SH-SY5Y (cell line): ENCODE data around the gene PPP2R5C.

Experiments used
- GATA2 ChIP-seq: IDR thresholded peaks from 2 replicates; pipeline ENCODE4 v1.6.1; 2011; ENCODE audit warnings: mild to moderate bottlenecking, low read depth, low read length
- GATA3 ChIP-seq: IDR thresholded peaks from 2 replicates; pipeline ENCODE4 v1.6.1; 2011; ENCODE audit warnings: low read depth, mild to moderate bottlenecking, low read length, moderate library complexity

PPP2R5C gene

GRCh38 chr14:101915871-101916815, 154.6 kb downstream of the PPP2R5C start:
- TF ChIP-seq GATA2 = no peak
- no peak for TF ChIP-seq GATA3

- TF ChIP-seq GATA2 (no peak), GATA3 (no peak)
Measured at GRCh38 chr14:101916816-101917412, 155.4 kb downstream of the PPP2R5C start.

DNA sequence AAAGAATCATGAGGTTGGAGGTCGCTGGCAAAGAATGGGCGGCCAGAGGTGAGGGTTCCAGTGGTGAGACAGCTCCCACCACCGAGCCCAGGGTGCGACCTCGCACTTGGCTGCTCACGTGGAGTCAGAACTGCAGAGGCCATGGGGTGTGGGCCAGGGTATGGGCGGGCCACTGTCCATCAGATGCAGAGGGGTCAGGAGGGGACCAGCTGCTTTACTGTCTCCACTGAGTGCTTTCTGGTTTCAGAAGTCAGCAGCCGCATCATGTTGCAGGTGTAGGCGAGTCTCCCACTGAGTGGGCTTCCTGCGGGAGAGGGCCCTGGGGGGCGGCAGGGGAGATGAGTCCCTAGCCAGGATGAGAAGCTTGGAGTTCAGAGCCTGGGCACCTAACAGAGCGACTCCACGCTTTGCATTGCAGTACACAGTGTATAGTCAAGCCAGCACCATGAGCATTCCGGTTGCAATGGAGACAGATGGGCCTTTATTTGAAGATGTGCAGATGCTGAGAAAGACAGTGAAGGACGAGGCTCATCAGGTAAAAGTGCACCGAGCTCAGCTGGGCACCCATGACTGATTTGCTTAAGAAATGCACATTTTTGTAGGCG, 156.0 kb downstream of the PPP2R5C start:
- TF ChIP-seq GATA3 (no peak), GATA2 (no peak)

GRCh38 chr14:101918065-101918989, 156.8 kb downstream of the PPP2R5C start:
- no peak for TF ChIP-seq GATA3
- TF ChIP-seq GATA2 = no peak

GRCh38 chr14:101920271-101920670, 158.8 kb downstream of the PPP2R5C start:
- TF ChIP-seq GATA3 (no peak), GATA2 (no peak)

DNA sequence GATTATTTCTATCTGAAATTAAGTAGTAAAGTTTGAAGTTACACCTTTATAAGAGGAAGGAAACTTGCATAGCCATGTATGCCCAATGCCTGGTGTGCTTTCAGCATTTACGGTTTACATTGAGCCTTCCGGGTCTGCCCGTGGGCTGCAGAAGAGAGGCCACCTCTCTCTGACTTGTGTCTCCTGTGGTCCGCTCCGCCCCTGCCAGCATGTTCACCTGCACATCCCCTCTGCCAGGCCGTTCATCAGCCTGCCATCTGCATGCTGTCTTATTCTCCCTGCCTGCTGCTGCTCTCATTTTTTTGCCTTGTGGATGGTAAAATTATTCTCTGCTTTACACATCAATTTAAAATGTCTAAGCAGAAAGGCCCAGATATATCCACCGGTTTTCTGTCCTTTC, 161.4 kb downstream of the PPP2R5C start:
- TF ChIP-seq GATA2 (no peak), GATA3 (no peak)

DNA sequence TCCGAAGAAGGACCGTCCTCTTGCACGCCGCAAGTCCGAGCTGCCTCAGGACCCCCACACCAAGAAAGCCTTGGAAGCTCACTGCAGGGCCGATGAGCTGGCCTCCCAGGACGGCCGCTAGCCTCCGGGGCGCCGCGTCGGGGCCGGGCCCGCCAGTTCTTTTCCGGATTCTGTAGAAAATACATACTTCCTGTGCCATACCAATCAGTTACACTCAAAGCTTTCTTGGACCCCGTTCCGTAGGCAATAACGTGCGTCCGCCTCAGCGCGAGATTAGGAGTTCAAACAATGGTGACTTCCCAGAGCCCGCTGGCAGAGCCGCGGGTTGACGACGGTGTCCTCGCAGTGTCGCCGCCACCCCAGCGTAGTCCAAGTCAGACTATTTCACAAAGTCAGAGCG, 163.6 kb downstream of the PPP2R5C start:
- TF ChIP-seq GATA2 (no peak), GATA3 (no peak)

- no peak for TF ChIP-seq GATA2
- no peak for TF ChIP-seq GATA3
Measured at GRCh38 chr14:101926085-101926484, 164.6 kb downstream of the PPP2R5C start.

DNA sequence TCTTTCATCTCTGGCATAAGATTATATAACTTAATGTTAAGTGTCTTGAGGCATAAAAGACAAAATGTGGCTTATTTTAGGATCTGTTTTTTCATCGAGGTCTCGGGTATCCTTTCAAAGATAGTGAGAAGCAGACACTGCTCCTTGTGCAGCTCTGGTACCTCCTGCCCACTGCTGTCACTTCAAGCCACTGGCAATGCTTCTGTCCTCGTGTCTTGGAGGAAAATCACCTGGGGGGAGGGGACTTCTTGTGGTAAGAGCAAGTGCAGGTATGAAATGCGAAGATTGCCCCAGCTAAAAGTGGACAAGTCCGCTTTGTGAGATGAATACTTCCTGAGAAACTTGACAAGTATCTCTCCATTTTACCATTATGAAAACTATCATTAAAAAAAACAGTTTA, 165.1 kb downstream of the PPP2R5C start:
- TF ChIP-seq GATA2 (no peak), GATA3 (no peak)

- no peak for TF ChIP-seq GATA2
Measured at GRCh38 chr14:101927859-101928258, 166.3 kb downstream of the PPP2R5C start.

GRCh38 chr14:101928415-101928841, 166.9 kb downstream of the PPP2R5C start:
- TF ChIP-seq GATA3 (no peak), GATA2 (no peak)

DNA sequence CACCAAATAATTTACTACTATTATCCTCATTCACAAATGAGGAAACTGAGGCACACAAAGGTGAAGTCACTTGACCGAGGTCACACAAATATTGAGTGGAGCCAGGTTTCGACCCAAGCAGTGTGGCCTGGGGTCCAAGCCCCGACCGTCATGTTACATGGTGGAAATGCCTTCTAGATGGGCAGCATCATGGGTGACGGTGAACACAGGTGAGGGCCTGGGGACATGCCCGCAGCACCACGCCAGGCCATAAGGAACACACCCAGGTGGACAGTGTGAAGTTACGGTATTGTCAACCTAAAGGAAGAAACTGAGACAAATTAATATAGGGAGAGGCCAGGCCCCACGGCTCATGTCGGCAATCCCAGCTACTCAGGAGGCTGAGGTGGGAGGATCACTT, 167.6 kb downstream of the PPP2R5C start:
- TF ChIP-seq GATA3 (no peak), GATA2 (no peak)

DNA sequence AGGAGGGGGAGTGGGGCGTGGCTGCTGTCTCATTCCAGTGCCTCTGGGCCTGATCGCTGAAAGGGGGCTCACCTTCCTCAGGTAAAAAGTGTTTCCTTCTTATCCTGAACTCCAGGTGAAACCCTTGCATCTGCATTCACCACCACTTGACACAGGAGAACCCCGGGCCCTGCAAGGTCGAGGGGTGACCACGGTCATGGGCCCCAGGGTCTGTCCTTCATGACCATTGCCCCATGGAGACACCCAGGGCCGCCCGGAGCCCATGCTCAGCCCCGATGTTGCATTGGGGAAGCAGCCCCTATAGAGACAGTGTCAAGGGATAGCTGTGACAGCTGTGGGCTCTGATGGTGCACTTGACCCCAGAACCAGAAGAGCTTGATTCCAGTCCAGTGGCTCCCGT, 168.4 kb downstream of the PPP2R5C start:
- no peak for TF ChIP-seq GATA3
- TF ChIP-seq GATA2 = no peak

- TF ChIP-seq GATA2 = no peak
- TF ChIP-seq GATA3 = no peak
Measured at GRCh38 chr14:101932673-101933072, 171.2 kb downstream of the PPP2R5C start.
